ENCODE results near the gene IFI35. TPM values are rescaled to one million over a fixed set of nuclear protein-coding genes. Genes with fewer than 3 reads are reported as not detected.
A peak's percentile ranks its signal among the peaks of the same experiment; 100 is the strongest.
"Not testable (repeated sequence)": the region's sequence is repeated elsewhere in the genome, so short reads cannot be mapped to it uniquely, and the experiment has no call there.

IFI35 gene
- total and polyA plus RNA-seq, 5 donors from 2014 or later, result 38.3 to 87.6 (median 63.4) TPM

GRCh38 chr17:43042025-43042628 is 35.5 kb downstream of the IFI35 start:
- Histone ChIP-seq H3K36me3 (ENCODE audit: control insufficient read depth, insufficient read depth, low read length) (no peaks in the 10 kb centered on the region), H3K27me3 (ENCODE audit: control insufficient read depth, insufficient read depth, low read length) (no peaks in the 10 kb centered on the region), H3K27ac (ENCODE audit: insufficient read depth, low read length, poor library complexity, severe bottlenecking) (no peak overlapping the region), H3K4me1 (ENCODE audit: control insufficient read depth, insufficient read depth, low read length, poor library complexity, severe bottlenecking) (no peaks in the 10 kb centered on the region), H3K4me3 (ENCODE audit: low read depth, low read length) (no peak overlapping the region), H3K9me3 (ENCODE audit: control insufficient read depth in 2 of 2, low read length in 2 of 2) (no peaks in the 10 kb centered on the region)
- no peaks in the 10 kb centered on the region for H3K9me3 Mint-ChIP-seq
- no peaks in the 10 kb centered on the region for H3K27me3 Mint-ChIP-seq
- ATAC-seq (ENCODE audit: low read depth in 2 of 2), result no peak
- no peak overlapping the region for H3K27ac Mint-ChIP-seq
- H3K36me3 Mint-ChIP-seq, result no peaks in the 10 kb centered on the region
- H3K4me1 Mint-ChIP-seq, result no peaks in the 10 kb centered on the region
- H3K4me3 Mint-ChIP-seq, result no peak overlapping the region
- DNase-seq, result no peak

DNA sequence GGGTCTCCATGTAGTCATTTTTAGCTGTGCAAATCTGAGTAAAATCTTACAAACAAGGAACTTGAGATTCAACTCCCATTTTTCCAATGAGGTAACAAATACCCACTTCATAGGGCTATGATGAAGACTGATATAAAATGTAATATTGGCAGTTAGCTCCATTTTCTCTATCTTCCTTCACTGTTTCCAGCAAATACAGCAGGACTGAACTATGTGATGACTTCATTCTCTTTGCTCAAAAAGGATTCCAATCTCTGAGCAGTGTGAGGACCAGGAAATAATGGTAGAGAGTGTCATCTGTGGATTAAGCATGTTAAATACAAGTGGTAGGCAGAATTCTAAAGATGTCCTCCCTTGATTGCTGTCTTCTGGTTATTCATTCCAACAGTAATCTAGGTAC is 36.7 kb downstream of the IFI35 start:
- Histone ChIP-seq H3K36me3 (ENCODE audit: control insufficient read depth, insufficient read depth, low read length) (no peaks in the 10 kb centered on the region), H3K4me1 (ENCODE audit: control insufficient read depth, insufficient read depth, low read length, poor library complexity, severe bottlenecking) (no peaks in the 10 kb centered on the region), H3K9me3 (ENCODE audit: control insufficient read depth in 2 of 2, low read length in 2 of 2) (no peaks in the 10 kb centered on the region), H3K4me3 (ENCODE audit: low read depth, low read length) (no peak overlapping the region), H3K27me3 (ENCODE audit: control insufficient read depth, insufficient read depth, low read length) (no peaks in the 10 kb centered on the region), H3K27ac (ENCODE audit: insufficient read depth, low read length, poor library complexity, severe bottlenecking) (no peak overlapping the region)
- H3K9me3 Mint-ChIP-seq, result no peaks in the 10 kb centered on the region
- H3K27me3 Mint-ChIP-seq, result no peaks in the 10 kb centered on the region
- no peak for ATAC-seq (ENCODE audit: low read depth in 2 of 2)
- no peak for DNase-seq
- H3K27ac Mint-ChIP-seq, result no peak overlapping the region
- H3K4me3 Mint-ChIP-seq, result no peak overlapping the region
- no peaks in the 10 kb centered on the region for H3K4me1 Mint-ChIP-seq
- H3K36me3 Mint-ChIP-seq, result no peaks in the 10 kb centered on the region

- Histone ChIP-seq H3K27me3 (ENCODE audit: control insufficient read depth, insufficient read depth, low read length) (no peaks in the 10 kb centered on the region), H3K9me3 (ENCODE audit: control insufficient read depth in 2 of 2, low read length in 2 of 2) (no peaks in the 10 kb centered on the region), H3K4me3 (ENCODE audit: low read depth, low read length) (no peak overlapping the region), H3K27ac (ENCODE audit: insufficient read depth, low read length, poor library complexity, severe bottlenecking) (no peak overlapping the region), H3K4me1 (ENCODE audit: control insufficient read depth, insufficient read depth, low read length, poor library complexity, severe bottlenecking) (no peaks in the 10 kb centered on the region), H3K36me3 (ENCODE audit: control insufficient read depth, insufficient read depth, low read length) (no peaks in the 10 kb centered on the region)
- no peak for ATAC-seq (ENCODE audit: low read depth in 2 of 2)
- no peaks in the 10 kb centered on the region for H3K36me3 Mint-ChIP-seq
- H3K27me3 Mint-ChIP-seq, result no peaks in the 10 kb centered on the region
- H3K4me3 Mint-ChIP-seq, result no peak overlapping the region
- DNase-seq, result no peak
- no peaks in the 10 kb centered on the region for H3K9me3 Mint-ChIP-seq
- H3K4me1 Mint-ChIP-seq, result no peaks in the 10 kb centered on the region
- peak overlapping the region in 1 of 3 donors; percentile 6 for H3K27ac Mint-ChIP-seq
Measured at GRCh38 chr17:43044024-43044423, 37.4 kb downstream of the IFI35 start.

DNA sequence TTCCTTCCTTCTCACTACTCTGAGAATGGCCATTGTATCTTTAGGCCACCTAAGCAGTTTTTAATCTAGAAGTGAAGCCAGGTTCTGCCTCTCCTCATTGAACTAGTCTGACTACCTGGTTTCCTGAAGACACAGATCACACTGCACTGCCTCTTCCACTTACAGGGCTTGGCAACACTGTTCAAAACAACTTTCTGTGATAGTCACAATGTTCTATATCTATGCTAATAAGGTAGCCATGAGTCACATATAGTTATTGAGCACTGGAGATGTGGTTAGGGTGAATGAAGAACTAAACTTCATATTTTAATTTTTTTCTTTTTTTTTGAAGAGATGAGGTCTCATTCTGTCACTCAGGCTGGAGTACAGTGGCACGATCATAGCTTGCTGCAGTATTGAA is 45.4 kb downstream of the IFI35 start:
- H3K27me3 Mint-ChIP-seq, result no peaks in the 10 kb centered on the region
- DNase-seq, result no peak
- Histone ChIP-seq H3K27ac (ENCODE audit: insufficient read depth, low read length, poor library complexity, severe bottlenecking) (no peak overlapping the region), H3K9me3 (ENCODE audit: control insufficient read depth in 2 of 2, low read length in 2 of 2) (no peaks in the 10 kb centered on the region), H3K4me1 (ENCODE audit: control insufficient read depth, insufficient read depth, low read length, poor library complexity, severe bottlenecking) (no peaks in the 10 kb centered on the region), H3K27me3 (ENCODE audit: control insufficient read depth, insufficient read depth, low read length) (no peaks in the 10 kb centered on the region), H3K4me3 (ENCODE audit: low read depth, low read length) (no peak overlapping the region), H3K36me3 (ENCODE audit: control insufficient read depth, insufficient read depth, low read length) (no peaks in the 10 kb centered on the region)
- H3K27ac Mint-ChIP-seq, result no peak overlapping the region
- H3K4me1 Mint-ChIP-seq, result no peaks in the 10 kb centered on the region
- H3K9me3 Mint-ChIP-seq, result no peaks in the 10 kb centered on the region
- ATAC-seq (ENCODE audit: low read depth in 2 of 2), result no peak
- no peaks in the 10 kb centered on the region for H3K36me3 Mint-ChIP-seq
- no peak overlapping the region for H3K4me3 Mint-ChIP-seq

DNA sequence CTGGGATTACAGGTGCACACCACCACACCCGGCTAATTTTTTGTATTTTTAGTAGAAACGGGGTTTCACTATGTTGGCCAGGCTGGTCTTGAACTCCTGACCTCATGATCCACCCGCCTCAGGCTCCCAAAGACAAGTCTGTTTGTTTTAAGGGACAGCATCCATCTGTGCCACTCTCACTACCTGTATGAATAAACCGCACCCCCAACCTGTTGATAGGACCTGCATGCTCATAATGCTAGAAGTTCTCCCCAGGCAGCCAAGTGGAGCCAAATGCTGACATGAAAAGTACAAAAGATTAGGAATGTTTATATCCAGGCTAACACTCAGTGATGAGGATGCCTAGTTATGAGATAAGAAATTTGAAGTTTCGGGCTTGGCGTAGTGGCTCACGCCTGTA is 46.4 kb downstream of the IFI35 start:
- not testable (repeated sequence) for H3K9me3 Mint-ChIP-seq; H3K27ac Mint-ChIP-seq; H3K4me3 Mint-ChIP-seq; H3K27me3 ChIP-seq (ENCODE audit: control insufficient read depth, insufficient read depth, low read length); H3K36me3 Mint-ChIP-seq; H3K4me1 Mint-ChIP-seq; H3K27ac ChIP-seq (ENCODE audit: insufficient read depth, low read length, poor library complexity, severe bottlenecking); H3K4me1 ChIP-seq (ENCODE audit: control insufficient read depth, insufficient read depth, low read length, poor library complexity, severe bottlenecking); DNase-seq; H3K9me3 ChIP-seq (ENCODE audit: control insufficient read depth in 2 of 2, low read length in 2 of 2); H3K4me3 ChIP-seq (ENCODE audit: low read depth, low read length); ATAC-seq (ENCODE audit: low read depth in 2 of 2); H3K27me3 Mint-ChIP-seq; H3K36me3 ChIP-seq (ENCODE audit: control insufficient read depth, insufficient read depth, low read length)

DNA sequence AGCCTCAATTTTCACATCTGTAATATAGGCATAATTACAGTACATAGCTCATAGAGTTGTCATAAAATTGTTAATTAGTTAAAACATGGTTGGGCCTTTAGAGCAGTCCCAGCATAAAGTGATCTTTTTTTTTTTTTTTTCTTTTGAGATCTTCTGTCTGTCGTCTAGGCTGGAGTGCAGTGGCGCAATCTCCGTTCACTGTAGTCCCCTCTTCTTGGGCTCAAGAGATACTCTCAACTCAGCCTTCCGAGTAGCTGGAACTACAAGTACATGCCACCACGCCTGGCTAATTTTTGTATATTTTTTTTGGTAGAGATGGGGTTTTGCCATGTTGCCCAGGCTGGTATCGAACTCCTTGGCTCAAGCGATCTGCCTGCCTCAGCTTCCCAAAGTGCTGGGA is 49.5 kb downstream of the IFI35 start:
- no peak overlapping the region for H3K4me3 ChIP-seq (ENCODE audit: low read depth, low read length)
- Mint-ChIP-seq H3K4me3 (no peak overlapping the region), H3K27me3 (no peaks in the 10 kb centered on the region), H3K36me3 (no peaks in the 10 kb centered on the region), H3K27ac (no peak overlapping the region), H3K9me3 (no peaks in the 10 kb centered on the region), H3K4me1 (no peaks in the 10 kb centered on the region)
- H3K4me1 ChIP-seq (ENCODE audit: control insufficient read depth, insufficient read depth, low read length, poor library complexity, severe bottlenecking), result no peaks in the 10 kb centered on the region
- H3K36me3 ChIP-seq (ENCODE audit: control insufficient read depth, insufficient read depth, low read length), result no peaks in the 10 kb centered on the region
- no peak for ATAC-seq (ENCODE audit: low read depth in 2 of 2)
- no peak overlapping the region for H3K27ac ChIP-seq (ENCODE audit: insufficient read depth, low read length, poor library complexity, severe bottlenecking)
- H3K27me3 ChIP-seq (ENCODE audit: control insufficient read depth, insufficient read depth, low read length), result no peaks in the 10 kb centered on the region
- H3K9me3 ChIP-seq (ENCODE audit: control insufficient read depth in 2 of 2, low read length in 2 of 2), result no peaks in the 10 kb centered on the region
- no peak for DNase-seq

GRCh38 chr17:43062984-43063638 is 56.5 kb downstream of the IFI35 start:
- Histone ChIP-seq H3K36me3 (ENCODE audit: control insufficient read depth, insufficient read depth, low read length) (no peaks in the 10 kb centered on the region), H3K4me1 (ENCODE audit: control insufficient read depth, insufficient read depth, low read length, poor library complexity, severe bottlenecking) (no peaks in the 10 kb centered on the region), H3K9me3 (ENCODE audit: control insufficient read depth in 2 of 2, low read length in 2 of 2) (no peaks in the 10 kb centered on the region), H3K27ac (ENCODE audit: insufficient read depth, low read length, poor library complexity, severe bottlenecking) (no peak overlapping the region), H3K27me3 (ENCODE audit: control insufficient read depth, insufficient read depth, low read length) (no peaks in the 10 kb centered on the region), H3K4me3 (ENCODE audit: low read depth, low read length) (no peak overlapping the region)
- no peaks in the 10 kb centered on the region for H3K4me1 Mint-ChIP-seq
- ATAC-seq (ENCODE audit: low read depth in 2 of 2), result no peak
- H3K36me3 Mint-ChIP-seq, result no peaks in the 10 kb centered on the region
- H3K4me3 Mint-ChIP-seq, result no peak overlapping the region
- H3K27me3 Mint-ChIP-seq, result no peaks in the 10 kb centered on the region
- no peak for DNase-seq
- H3K9me3 Mint-ChIP-seq, result no peaks in the 10 kb centered on the region
- peak overlapping the region in 1 of 3 donors; percentile 2 for H3K27ac Mint-ChIP-seq
